ENCODE data around the gene NPRL2. TPM values are rescaled to one million over a fixed set of nuclear protein-coding genes. Genes with fewer than 3 reads are reported as not detected.

Gene NPRL2
- total and polyA plus RNA-seq, 2 of the 13 experiments (the other 11 are each of a cell fraction or from before 2014, with no cell fraction given): 30.6 to 51.4 TPM

- ChIA-PET CTCF (ENCODE audit: low intra/inter-chr PET ratio, low total read pairs) (no interaction called here), POLR2A (no interaction called here)
- Histone ChIP-seq H3K4me3 (replicated peaks in 1 of 3; ENCODE audit: insufficient read depth in 1 of 3, low read depth in 2 of 3, low read length in 3 of 3) (no peak overlapping the region), H4K20me1 (ENCODE audit: insufficient read depth, low read length) (no peaks in the 10 kb centered on the region), H3K9me3 (ENCODE audit: low read length) (no peaks in the 10 kb centered on the region), H3K9ac (ENCODE audit: insufficient read depth, low read depth, low read length) (no peak overlapping the region), H3K36me3 (replicated peaks in 1 of 2; ENCODE audit: control insufficient read depth in 1 of 2, insufficient read depth in 2 of 2, low read length in 2 of 2) (no peaks in the 10 kb centered on the region), H3K27ac (ENCODE audit: extremely low read length, insufficient read depth, low read length) (no peak overlapping the region), H2AFZ (ENCODE audit: low read length) (no peak overlapping the region), H3K4me2 (ENCODE audit: low read depth, low read length) (no peak overlapping the region), H3K27me3 (ENCODE audit: control insufficient read depth in 1 of 2, insufficient read depth in 2 of 2, low read length in 2 of 2) (peaks cover 2 to 56% of the 10 kb centered on the region in 2 experiments; a peak in 4 of 5 replicates), H3K4me1 (ENCODE audit: insufficient read depth, low read length) (peaks cover 8% of the 10 kb centered on the region), H3K79me2 (ENCODE audit: insufficient read depth, low read length) (no peaks in the 10 kb centered on the region)
- WGBS (ENCODE audit: low lambda C conversion rate): 26% methylated on average over 6 of the region's 10 CpGs
- intact Hi-C loops (cut with micrococcal nuclease; ENCODE audit: unreplicated experiment): no loop called here
- FAIRE-seq: no peak
- in situ Hi-C loops (cut with HindIII; ENCODE audit: extremely low pct_ligation_motif_present, low pct_unique_long_range_greater_than_20kb): no loop called here
- TF ChIP-seq REPIN1 (CRISPR knock-in tag; IDR thresholded peaks at IDR 0.05; ENCODE audit: borderline replicate concordance, low read depth) (no peak), ZNF761 (CRISPR knock-in tag; conservative IDR thresholded peaks at IDR 0.05) (no peak), TIGD3 (CRISPR knock-in tag; IDR thresholded peaks at IDR 0.05; ENCODE audit: borderline replicate concordance) (no peak), HMGXB3 (CRISPR knock-in tag; IDR thresholded peaks at IDR 0.05; ENCODE audit: borderline replicate concordance) (no peak), BCL6 (CRISPR knock-in tag; IDR thresholded peaks at IDR 0.05) (no peak), NCOR1 (IDR thresholded peaks at IDR 0.05; ENCODE audit: borderline replicate concordance, low read length) (no peak)
- ATAC-seq: no peak
- no peak for DNase-seq (ENCODE audit: low spot score)
- BruUV-seq (replicated peaks): no TSS peak
Observed at GRCh38 chr3:50396502-50396901, 45.9 kb upstream of the NPRL2 start.

Data from HepG2 (cell line).